ENCODE results near the gene PCLO. TPM values are rescaled to one million over a fixed set of nuclear protein-coding genes. Genes with fewer than 3 reads are reported as not detected.

PCLO gene
- total and polyA plus RNA-seq, 9 of the 15 experiments (the other 6 are each of a cell fraction or from before 2014, with no cell fraction given) = under 0.01 to 0.01 TPM; not detected in 7

GRCh38 chr7:82821037-82821436 is 341.6 kb downstream of the PCLO start:
- no peak overlapping the region for H3K9ac ChIP-seq (ENCODE audit: insufficient read depth in 1 of 2, low read depth in 2 of 2, low read length in 2 of 2)
- H4K20me1 ChIP-seq (replicated peaks; ENCODE audit: control insufficient read depth, insufficient read depth, low read length) = no peaks in the 10 kb centered on the region
- no peaks in the 10 kb centered on the region for H3K9me1 ChIP-seq (ENCODE audit: control insufficient read depth, insufficient read depth, low read length)
- intact Hi-C loops (cut with micrococcal nuclease) (no loop called here), in situ Hi-C loops (cut with MboI) (no loop called here)
- ChIA-PET CTCF (ENCODE audit: low intra/inter-chr PET ratio) (no interaction called here), POLR2A (no interaction called here)
- ATAC-seq (no peak), FAIRE-seq (no peak), DNase-seq (ENCODE audit: extremely low read depth in 1 of 4, low spot score in 3 of 4) (no peak)
- 0% methylated on average over 1 of the region's 1 CpG for WGBS (ENCODE audit: insufficient coverage, low coverage, missing lambda C conversion rate)
- no peaks in the 10 kb centered on the region for H3K27me3 ChIP-seq (ENCODE audit: control insufficient read depth in 2 of 2, insufficient read depth in 2 of 2, low read length in 2 of 2)
- H3K27ac ChIP-seq (ENCODE audit: extremely low read depth, low read depth, low read length) = no peak overlapping the region
- H3K4me3 ChIP-seq = no peak overlapping the region
- H3K36me3 ChIP-seq (ENCODE audit: control insufficient read depth, insufficient read depth, low read length) = no peaks in the 10 kb centered on the region
- no TSS peak for BruUV-seq (replicated peaks)
- no peaks in the 10 kb centered on the region for H3K79me2 ChIP-seq (ENCODE audit: control insufficient read depth, insufficient read depth, low read length)
- TF ChIP-seq ZNF347 (CRISPR knock-in tag; IDR thresholded peaks at IDR 0.05; ENCODE audit: low read depth) (no peak), EGR1 (conservative IDR thresholded peaks at IDR 0.05) (no peak), ZBTB43 (CRISPR knock-in tag; IDR thresholded peaks at IDR 0.05) (no peak), TAF15 (IDR thresholded peaks at IDR 0.05; ENCODE audit: low read depth, low read length) (no peak), BCL6 (CRISPR knock-in tag; IDR thresholded peaks at IDR 0.05) (no peak), MTF1 (CRISPR knock-in tag; IDR thresholded peaks at IDR 0.05; ENCODE audit: borderline replicate concordance) (no peak), WHSC1 (IDR thresholded peaks at IDR 0.05; ENCODE audit: low read length) (no peak), HOXB6 (CRISPR knock-in tag; IDR thresholded peaks at IDR 0.05; ENCODE audit: borderline replicate concordance) (no peak), ZBTB1 (CRISPR knock-in tag; IDR thresholded peaks at IDR 0.05; ENCODE audit: borderline replicate concordance, low read depth) (no peak), ZNF778 (CRISPR knock-in tag; IDR thresholded peaks at IDR 0.05) (no peak), DPF2 (IDR thresholded peaks at IDR 0.05) (no peak), DMBX1 (CRISPR knock-in tag; IDR thresholded peaks at IDR 0.05; ENCODE audit: borderline replicate concordance) (no peak), ZNF77 (CRISPR knock-in tag; IDR thresholded peaks at IDR 0.05) (no peak), TOE1 (IDR thresholded peaks at IDR 0.05; ENCODE audit: borderline replicate concordance) (no peak), TOE1 (CRISPR knock-in tag; IDR thresholded peaks at IDR 0.05; ENCODE audit: borderline replicate concordance, low read depth) (no peak), ZNF395 (CRISPR knock-in tag; IDR thresholded peaks at IDR 0.05) (no peak), MECOM (CRISPR knock-in tag; IDR thresholded peaks at IDR 0.05) (no peak), ARID2 (IDR thresholded peaks at IDR 0.05) (no peak), SAP30 (IDR thresholded peaks at IDR 0.05; ENCODE audit: borderline replicate concordance, insufficient read depth, low read depth, low read length, poor library complexity, severe bottlenecking) (no peak), HSF4 (CRISPR knock-in tag; IDR thresholded peaks at IDR 0.05; ENCODE audit: borderline replicate concordance) (no peak), ZNF280A (IDR thresholded peaks at IDR 0.05; ENCODE audit: low read depth, partially characterized antibody) (no peak)
- no peaks in the 10 kb centered on the region for H3K4me1 ChIP-seq (replicated peaks in 1 of 2; ENCODE audit: control insufficient read depth in 2 of 2, insufficient read depth in 2 of 2, low read length in 2 of 2)
- no peaks in the 10 kb centered on the region for H3K9me3 ChIP-seq (replicated peaks; ENCODE audit: control insufficient read depth, insufficient read depth, low read depth, low read length)
- H3K4me2 ChIP-seq (ENCODE audit: insufficient read depth, low read length) = no peak overlapping the region
- H2AFZ ChIP-seq (ENCODE audit: low read depth, low read length) = no peak overlapping the region
